HCT116 (cell line): ENCODE measurements around the gene ACTR3.

Experiments used
- CTCF ChIP-seq, 3 experiments: fragments of 200-600 bp in 1 of 3; sonication (generic) in 1 of 3; IDR thresholded peaks in 2 of 3; conservative IDR thresholded peaks in 1 of 3; 2 replicates each; pipeline ENCODE4 v1.5.1; 2012 to 2017; ENCODE audit warnings: low read depth in 2 of 3, low read length in 2 of 3, antibody characterized with exemption in 1 of 3, borderline replicate concordance in 1 of 3, control low read depth in 1 of 3, mild to moderate bottlenecking in 1 of 3, mixed read lengths in 1 of 3, mixed run types in 1 of 3, moderate library complexity in 1 of 3; ENCODE audit not compliant: insufficient read depth in 1 of 3
- EZH2 ChIP-seq: fragments of 200-600 bp; sonication (generic); IDR thresholded peaks from 2 replicates; pipeline ENCODE4 v1.6.1; 2017; ENCODE audit warnings: antibody characterized with exemption, mixed run types
- MAX ChIP-seq: IDR thresholded peaks from 2 replicates; pipeline ENCODE4 v1.6.1; 2012
- POLR2A ChIP-seq: IDR thresholded peaks from 2 replicates; pipeline ENCODE4 v1.7.0; 2011; ENCODE audit warnings: borderline replicate concordance; ENCODE audit not compliant: insufficient read depth, insufficient read length; ENCODE audit errors: extremely low read depth
- POLR2AphosphoS5 ChIP-seq: IDR thresholded peaks from 2 replicates; pipeline ENCODE4 v1.6.1; 2011; ENCODE audit warnings: mild to moderate bottlenecking, low read depth, low read length, moderate library complexity
- ZBTB33 ChIP-seq: IDR thresholded peaks from 2 replicates; pipeline ENCODE4 v1.6.1; 2011; ENCODE audit warnings: mild to moderate bottlenecking, low read length, moderate library complexity; ENCODE audit not compliant: insufficient replicate concordance; ENCODE audit errors: extremely low read depth
- ZNF274 ChIP-seq: fragments of 200-500 bp; sonication (Bioruptor generic); IDR thresholded peaks from 2 replicates; pipeline ENCODE4 v1.6.1; 2014; ENCODE audit warnings: mild to moderate bottlenecking, low read depth, low read length, inconsistent platforms

GRCh38 chr2:113890253-113891235 is 655 bp downstream of the ACTR3 start:
- TF ChIP-seq ZBTB33 (no peak), CTCF (IDR thresholded peaks at IDR 0.05 in 2 of 3, conservative IDR thresholded peaks at IDR 0.05 in 1 of 3; ENCODE audit: borderline replicate concordance in 1 of 3, insufficient read depth in 1 of 3, low read depth in 2 of 3, low read length in 2 of 3) (no peak), EZH2 (no peak), POLR2AphosphoS5 (peak; percentile 38), POLR2A (no peak), ZNF274 (no peak), MAX (no peak; the same call in 1 of the 2 replicates)
